Cerebellar cortex (tissue), 1 donor: ENCODE results near the gene SLC26A1.
A peak's percentile ranks its signal among the peaks of the same experiment; 100 is the strongest.

Experiments
- DNase-seq: peaks from one replicate; pipeline ENCODE4 v3.0.0-alpha.2; 2015; ENCODE audit warnings: low spot score

The SLC26A1 gene

DNA sequence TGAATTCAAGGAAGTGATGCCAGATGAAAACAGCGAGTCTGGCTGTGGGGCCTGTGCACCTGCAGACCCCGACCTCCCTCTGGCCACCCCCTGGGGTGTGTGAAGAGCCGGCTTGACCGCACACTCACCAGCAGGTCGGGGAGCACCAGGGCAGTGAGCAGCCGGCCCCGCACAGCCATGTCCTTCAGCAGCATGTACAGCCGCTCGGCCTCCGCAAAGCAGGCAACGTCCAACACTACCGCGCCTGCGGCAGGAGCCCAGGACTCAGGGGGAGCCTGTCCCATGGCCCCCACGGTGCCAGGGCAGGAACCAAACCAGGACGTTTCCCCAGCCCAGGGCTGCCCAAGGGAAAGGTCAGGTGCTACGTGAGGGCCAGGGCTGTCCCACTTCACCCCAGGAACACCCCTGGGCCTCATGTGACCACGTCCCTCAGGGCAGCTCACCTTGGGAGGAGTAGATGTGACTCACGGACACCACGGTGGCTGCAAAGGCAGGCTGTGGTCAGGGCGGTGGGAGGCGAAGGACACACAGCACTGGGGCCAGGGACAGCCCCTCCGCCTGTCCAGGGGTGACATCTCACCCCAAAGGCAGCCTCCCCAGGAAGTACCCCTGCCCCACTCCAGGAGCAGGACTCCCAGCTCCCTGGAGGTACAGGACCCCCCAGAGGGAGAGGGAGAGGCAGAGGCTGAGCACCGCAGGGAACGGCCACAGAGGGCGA, 28.0 kb downstream of the SLC26A1 start:
- DNase-seq, result no peak

DNA sequence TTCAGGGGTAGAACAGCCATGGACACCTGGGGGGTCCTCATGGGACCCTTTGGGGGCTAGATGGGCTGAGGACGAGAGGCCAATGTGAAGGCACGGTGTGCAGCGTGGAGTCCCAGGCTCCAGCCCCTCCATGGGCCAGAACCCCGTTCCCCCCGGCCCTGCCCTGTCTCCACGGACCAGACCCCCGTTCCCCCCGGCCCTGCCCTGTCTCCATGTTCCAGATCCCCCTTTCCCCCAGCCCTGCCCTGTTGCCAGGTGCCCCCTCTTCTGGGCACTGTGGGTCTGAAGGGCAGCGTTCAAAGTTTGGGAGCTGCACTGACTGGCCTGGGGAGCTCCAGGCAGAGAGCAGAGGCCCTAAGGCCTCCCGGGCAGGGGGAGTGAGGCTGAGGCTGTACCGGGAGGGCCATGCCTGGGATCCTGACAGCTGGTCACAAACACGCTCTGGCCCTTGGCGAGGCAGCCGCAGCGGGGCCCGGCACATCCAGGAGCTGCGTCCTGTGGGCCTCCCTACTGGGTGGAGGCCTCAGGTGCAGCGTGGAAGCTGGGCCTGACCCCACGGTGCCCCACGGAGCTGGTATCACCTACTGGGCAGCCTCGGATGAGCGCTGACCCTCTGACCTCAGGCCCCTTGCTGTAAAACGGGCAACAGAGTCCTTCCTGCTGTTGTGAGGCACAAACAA, 28.7 kb downstream of the SLC26A1 start:
- no peak for DNase-seq

DNA sequence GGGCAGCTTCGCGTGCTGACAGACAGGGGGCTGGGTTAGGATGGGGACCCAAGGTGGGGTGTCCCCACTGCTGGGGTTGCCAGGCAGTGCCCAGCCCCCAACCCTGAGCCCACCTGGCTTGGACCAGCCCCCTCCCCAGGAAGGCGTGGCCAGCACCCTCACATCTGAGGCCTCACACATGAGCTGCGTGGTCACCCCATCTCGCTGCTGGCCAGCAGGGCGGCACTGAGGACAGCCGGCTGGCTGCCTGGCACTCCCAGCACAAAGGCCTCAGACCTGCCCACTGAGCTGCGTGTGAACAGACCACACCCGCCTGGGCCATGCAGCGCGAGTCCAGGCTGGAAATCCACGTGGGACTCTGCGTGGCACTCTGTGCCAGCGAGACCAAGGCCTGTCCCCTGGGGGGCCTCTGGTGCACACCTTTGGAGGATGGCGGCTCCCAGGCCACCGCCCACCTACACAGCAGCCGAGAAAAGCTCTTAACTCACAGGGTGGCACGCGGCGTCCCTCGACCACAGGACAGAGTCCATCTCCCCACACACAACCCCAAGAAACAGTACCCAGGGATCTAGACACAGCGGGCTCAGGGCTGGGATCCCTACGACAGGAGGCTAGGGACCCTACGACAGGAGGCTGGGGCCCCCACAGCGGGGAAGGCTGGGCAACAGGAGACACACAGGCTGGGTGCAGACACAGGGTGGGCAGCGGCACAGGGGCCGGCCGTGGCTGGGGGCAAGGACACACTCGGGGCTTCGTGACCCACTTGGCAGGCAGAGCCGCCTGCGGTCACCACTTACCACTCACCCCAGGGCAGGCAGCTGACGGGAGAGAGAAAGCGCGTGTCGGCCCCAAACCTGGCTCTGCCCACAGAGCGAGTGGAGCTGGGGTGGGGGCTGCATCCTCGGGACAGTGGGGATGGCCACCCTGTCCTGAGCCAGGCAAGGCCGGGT, 29.7 kb downstream of the SLC26A1 start:
- no peak for DNase-seq

DNA sequence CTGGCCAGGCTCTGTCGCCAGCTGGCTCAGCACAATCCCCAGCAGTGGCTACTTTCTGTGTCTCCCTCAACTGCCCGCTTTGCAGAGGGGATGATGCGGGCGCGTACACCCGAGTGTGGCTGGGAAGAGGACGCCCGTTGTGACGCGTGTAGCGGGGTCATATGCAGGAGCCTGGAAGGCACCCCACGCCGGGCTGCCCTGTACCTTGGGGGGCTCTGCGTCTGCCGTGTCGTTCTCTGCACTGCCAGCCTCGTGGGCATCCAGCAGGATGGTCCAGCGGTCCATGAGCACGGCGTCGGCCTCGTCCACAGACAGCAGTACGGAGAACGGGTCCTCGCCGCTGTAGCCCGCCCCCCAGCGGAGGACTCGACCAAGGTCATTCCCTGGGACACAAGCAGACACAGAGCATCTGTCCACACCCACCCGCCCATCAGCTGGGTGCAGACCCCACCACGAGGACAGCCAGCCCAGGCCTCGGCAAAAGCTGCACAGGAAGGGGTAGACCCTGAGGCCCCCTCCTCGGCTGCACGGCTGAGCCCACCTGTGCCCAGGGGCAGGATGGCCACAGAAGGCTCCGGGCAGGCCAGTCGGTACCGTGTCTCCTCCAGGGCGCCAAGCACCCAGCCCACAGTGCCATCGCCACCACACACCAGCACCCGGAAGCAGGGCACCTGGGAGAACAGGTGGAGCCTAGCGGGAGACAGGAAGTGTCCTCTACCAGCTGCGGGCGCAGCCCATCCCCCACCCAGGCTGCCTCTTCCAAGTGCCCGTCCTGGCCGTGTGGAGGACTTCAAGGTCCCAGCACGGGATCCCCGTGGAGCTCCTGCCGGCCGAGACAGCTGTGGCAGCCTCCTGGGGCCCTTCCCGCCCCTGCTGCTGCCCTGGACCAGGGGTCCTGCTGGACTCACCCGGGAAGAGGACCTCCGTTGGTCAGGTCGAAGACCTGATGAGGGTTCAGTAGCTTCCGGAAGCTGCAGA, 30.7 kb downstream of the SLC26A1 start:
- no peak for DNase-seq

DNA sequence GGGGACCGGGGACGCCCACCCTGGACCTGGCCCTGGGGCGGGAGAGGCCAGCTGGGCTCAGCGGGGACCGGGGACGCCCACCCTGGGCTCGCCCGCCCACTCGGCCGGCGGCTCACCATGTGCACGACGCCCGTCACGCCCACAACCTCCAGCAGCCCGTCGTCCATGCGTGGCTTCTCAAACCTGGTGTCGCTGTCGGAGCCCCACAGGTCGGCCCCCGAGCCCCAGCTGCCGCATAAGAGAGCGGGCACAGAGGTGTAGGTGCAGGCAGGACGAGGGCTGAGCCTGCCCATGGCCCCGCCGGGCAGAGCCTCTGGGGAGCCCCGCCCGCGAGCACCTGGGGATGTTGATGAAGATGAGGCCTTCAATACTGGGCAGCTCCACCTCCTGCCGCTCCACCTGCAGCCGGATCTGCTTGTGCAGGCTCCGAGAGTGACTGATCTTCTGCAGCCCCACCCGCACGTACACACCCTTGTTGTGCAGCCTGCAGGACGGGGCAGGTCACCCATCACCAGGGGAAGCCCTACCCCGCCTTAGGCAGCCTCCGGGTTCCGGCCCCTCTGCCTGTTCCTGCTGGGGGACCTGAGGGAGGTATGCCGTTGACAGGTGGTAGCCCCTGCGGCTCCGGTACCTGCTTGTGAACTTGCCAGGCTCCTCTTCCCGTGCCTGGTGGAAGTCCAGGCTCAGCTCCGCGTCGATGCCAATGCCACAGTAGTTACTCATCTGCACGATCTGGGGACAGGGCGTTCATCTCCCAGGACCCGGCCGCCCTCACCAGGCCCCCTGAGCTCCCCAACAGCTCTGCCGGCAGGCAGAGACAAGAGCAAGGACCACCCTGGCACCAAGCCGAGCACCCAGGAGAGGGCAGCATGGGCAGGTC, 31.6 kb downstream of the SLC26A1 start:
- DNase-seq, result peak; percentile 74

DNA sequence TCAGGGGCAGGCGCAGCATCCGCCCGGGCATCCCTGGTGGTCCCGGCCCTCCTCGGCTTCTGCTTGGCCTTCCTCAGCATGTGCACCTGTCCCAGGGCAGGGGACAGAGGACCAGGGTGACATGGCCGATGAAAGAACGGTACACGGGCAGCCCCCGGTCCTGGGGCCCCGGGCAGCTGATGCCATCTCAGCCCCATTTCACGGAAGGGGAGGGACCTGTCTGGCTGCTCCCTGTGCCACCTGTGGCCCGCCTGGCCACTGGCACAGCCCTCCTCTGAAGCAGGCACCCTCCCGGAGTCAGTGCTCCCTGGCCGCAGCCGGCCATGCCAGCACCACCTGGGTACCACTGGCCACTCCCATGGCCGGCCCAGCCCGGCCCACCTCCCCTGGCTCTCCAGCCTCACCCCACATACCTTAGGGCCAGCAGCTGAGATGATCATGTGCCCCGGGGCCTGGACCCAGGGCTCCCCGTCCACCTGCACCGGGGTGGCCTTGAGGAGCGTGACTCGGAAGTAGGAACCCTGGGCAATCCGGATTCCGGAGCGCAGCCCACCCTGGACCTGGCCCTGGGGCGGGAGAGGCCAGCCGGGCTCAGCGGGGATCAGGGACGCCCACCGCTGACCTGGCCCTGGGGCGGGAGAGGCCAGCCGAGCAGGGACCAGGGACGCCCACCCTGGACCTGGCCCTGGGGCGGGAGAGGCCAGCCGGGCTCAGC, 32.4 kb downstream of the SLC26A1 start:
- DNase-seq, result no peak

DNA sequence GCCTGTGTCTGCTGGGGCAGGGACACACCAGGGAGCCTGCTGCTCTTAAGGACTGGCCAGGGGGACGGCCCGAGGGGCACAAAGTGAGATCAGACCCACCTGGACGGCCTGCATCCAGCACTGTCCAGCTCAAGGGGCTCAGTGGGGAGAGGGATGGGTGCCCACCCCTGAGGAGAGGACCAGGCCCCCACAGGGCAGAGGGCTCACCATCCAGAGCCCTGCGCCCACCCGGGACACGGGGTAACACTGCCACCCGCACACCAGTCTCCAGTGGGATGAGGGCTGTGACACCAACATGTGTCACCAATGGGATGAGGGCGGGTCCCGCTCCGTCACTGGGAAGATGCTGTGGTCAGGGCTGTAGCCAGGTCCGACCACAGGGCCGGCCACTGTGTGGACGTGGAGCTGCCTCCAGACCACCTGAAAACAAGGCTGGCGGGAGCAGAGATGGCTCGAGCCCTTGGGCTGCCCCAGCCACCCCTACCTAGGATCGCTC, 33.0 kb downstream of the SLC26A1 start:
- no peak for DNase-seq

DNA sequence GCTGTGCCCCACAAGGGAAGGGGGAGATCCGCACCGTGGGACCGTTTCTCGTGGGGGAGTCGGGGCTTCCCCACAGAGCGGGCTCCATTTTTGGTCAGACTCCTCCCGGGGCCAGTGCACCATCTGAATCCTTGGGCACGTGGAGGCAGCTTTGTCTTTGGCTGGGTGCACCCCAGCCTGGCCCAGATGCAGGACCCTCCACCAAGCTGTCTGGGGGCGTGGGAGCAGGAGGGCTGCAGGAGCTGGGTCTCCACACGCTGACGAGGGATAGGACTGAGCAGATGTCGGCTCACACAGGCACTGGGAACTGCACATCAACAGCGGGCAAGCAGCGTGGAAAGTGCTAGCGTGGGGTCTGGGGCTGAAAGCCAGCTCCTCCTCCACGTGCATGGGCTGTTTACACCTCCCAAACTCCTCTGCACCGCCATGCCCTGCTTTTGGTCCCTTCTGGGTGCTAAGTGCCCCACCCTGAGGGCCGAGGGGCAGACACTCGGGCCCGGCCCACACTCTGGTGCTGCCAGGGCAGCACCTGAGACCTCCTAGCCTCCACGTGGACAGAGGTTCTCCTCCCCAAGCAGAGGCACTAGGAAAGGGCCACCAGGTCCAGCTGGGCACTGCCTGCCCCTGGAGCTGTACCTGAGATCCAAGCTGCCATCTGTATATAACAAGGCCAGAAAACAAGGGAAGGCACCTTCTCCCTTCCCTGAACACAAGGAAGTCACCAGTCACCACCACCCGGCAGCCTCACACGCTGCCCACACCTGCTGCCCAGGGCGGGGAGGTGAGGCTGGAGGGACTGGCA, 33.7 kb downstream of the SLC26A1 start:
- no peak for DNase-seq

DNA sequence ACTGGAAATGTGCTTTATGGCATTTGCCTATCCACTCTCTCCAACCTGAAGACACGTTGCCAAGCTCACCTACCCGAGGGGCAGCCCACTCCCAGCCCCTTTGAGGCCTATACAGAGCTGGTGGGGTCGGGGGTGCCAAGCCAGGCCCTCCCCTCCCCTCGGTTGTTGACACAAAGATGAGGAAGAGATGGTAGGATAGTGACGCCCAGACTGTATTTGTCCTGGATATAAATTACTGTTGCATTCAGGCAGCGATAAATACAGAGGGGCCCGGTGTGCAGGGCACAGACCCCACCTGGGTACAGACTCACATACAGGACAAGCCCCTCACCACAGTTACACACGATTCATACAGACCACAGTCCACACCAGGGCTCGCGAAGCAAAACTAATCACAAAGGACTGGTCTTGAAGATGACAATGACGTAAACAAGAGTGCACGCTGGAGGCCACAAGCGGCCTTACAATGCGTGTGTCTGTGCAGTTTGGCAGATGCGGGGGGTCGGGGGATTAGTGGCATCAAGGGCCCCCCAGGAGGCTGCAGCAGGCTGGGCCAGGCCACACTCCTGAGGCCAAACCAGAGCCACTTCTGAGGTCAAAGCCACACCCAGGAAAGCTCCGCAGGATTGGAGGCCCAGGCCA, 34.4 kb downstream of the SLC26A1 start:
- DNase-seq, result no peak

DNA sequence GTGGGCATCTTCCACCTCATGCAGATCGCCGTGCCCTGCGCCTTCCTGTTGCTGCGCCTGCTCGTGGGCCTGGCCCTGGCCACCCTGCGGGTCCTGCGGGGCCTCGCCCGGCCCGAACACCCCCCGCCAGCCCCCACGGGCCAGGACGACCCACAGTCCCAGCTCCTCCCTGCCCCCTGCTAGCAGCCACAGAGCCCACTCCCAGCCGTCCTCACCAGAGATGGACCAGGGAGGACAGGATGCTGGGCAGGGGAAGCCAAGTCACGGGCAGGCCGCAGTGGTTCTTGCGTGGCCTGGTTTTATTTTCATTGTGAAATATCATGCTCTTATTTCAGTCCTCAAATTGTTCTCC, 34.9 kb downstream of the SLC26A1 start:
- no peak for DNase-seq

DNA sequence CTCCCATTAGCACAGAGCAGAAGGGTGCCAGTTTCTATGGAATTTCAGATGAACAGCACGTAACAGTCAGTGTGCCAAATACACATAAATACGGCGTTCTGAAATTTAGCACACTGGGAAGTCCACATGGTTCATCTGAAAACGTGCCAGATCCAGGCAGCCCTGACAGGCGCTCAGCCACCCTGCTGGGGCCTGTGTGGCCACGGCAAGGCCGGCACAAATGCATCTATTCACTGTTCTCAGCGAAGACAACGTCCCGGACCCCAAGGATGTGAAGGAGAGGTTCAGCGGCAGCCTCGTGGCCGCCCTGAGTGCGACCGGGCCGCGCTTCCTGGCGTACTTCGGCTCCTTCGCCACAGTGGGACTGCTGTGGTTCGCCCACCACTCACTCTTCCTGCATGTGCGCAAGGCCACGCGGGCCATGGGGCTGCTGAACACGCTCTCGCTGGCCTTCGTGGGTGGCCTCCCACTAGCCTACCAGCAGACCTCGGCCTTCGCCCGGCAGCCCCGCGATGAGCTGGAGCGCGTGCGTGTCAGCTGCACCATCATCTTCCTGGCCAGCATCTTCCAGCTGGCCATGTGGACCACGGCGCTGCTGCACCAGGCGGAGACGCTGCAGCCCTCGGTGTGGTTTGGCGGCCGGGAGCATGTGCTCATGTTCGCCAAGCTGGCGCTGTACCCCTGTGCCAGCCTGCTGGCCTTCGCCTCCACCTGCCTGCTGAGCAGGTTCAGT, 35.5 kb downstream of the SLC26A1 start:
- DNase-seq, result peak; percentile 84

DNA sequence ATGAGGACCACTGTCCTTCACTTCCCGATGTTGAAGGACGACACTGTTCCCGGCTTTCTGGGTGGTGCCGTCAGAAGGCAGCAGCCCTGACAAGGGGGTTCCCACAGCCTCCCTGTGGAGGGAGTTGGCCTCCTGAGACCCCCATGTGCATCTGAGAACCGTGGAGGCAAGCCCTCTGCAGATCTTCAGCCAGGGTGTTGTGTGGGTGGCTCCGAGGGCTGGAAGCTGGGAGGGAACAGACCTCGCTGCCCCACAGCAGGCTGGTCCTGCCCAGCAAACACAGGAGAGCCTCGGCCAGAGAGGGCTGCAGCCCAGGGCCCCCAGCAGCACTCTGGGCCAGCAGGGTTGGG, 36.0 kb downstream of the SLC26A1 start:
- DNase-seq, result no peak

DNA sequence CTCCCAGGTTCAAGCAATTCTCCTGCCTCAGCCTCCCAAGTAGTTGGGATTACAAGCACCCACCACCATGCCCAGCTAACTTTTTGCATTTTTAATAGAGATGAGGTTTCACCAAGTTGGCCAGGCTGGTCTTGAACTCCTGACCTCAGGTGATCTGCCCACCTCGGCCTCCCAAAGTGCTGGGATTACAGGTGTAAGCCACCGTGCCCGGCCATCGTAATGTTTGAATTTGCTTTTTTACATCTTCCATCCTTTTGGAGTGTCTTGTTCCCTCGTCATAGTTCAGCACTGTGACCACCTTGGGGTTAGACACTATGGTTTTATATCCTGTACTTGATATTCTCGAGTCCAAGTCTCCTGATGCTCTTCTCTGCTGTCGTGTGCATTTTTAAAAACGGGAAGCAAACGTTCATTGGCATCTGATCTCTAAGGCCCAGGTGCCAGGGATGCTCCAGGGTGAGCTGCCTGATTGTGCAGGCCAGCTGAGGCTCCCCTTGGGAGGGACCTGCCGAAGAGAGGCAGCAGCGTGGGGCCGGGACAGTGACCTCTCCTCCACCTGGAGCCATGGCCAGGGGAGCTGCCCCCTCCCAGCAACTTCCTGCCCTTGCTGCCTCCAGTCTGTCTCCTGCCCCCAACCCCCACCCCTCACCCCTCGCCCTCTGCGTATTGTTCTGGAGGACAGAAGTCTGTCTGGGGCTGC, 36.5 kb downstream of the SLC26A1 start:
- no peak for DNase-seq

DNA sequence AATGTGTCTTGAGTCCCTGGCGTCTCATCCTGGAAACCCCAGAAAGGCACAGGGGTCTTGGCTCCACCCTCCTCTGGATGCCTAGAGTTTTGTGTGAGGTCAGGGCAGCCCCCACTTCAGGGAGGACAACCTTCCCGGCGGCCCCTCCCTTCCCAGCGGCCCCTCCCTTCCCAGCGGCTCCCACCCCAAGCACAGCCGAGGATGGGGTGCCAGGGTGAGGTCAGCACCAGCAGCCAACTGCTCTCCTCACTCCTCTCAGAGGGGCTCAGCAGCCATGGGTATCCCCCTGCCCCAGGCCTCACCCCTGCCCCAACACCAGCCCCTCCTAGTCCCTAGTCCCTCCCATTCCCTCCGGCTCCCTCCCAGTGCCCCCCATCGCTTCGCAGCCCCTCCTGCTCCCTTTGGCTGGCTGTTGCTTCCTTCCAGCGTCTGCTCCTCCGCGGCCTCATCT, 37.2 kb downstream of the SLC26A1 start:
- no peak for DNase-seq

DNA sequence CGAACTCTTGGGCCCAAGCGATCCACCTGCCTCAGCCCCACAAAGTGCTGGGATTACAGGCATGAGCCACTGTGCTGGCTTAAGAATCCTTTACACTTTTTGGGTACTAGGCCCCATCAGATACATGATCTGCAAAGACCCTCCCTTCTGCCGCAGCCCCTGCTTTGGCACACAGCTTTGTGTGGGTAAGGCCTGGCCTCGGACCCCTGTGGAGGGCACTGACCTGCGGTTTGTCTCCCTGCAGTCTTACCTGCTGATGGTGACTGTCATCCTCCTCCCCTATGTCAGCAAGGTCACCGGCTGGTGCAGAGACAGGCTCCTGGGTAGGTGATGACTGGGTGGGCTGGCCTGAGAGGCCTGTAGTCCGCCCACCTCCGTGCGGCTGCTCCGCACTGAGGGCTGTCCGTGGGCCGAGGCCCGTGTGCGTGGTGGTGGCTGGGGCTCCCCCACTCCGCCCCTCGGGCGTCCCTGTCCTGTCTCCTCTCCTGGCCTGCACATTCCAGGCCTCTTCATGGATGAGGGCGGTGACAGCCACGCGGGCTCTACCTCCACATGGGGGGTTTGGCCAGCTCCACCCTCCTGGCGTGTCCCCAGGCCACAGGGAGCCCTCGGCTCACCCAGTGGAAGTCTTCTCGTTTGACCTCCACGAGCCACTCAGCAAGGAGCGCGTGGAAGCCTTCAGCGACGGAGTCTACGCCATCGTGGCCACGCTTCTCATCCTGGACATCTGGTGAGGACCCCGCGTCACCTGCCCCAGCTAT, 37.9 kb downstream of the SLC26A1 start:
- DNase-seq, result no peak
